Measurements from ENCODE around the gene OLFML2B.
A peak's percentile ranks its signal among the peaks of the same experiment; 100 is the strongest.
"Not testable (repeated sequence)": the region's sequence is repeated elsewhere in the genome, so short reads cannot be mapped to it uniquely, and the experiment has no call there.

Gene OLFML2B

GRCh38 chr1:162056043-162056442, 32.4 kb upstream of the OLFML2B start:
- no peaks in the 10 kb centered on the region for H4K20me1 ChIP-seq (ENCODE audit: insufficient read depth, low read length)
- no peak overlapping the region for H3K27ac ChIP-seq (ENCODE audit: low read length)
- no peak overlapping the region for H3K4me3 ChIP-seq (ENCODE audit: low read depth in 1 of 2, low read length in 2 of 2)
- H3K9ac ChIP-seq (ENCODE audit: low read depth, low read length): no peak overlapping the region
- ATAC-seq (ENCODE audit: insufficient read depth, low read depth) (peak; percentile 76), DNase-seq (peak; percentile 45)
- TF ChIP-seq CTCF (IDR thresholded peaks at IDR 0.05; ENCODE audit: borderline replicate concordance, extremely low read depth, low read length, poor library complexity, severe bottlenecking): peak; percentile 84
- no peak for TF ChIP-seq EZH2 (IDR thresholded peaks at IDR 0.05; ENCODE audit: borderline replicate concordance, low read depth, low read length, severe bottlenecking)
- H3K4me2 ChIP-seq (ENCODE audit: insufficient read depth, low read length): no peak overlapping the region
- H3K9me3 ChIP-seq (ENCODE audit: insufficient read depth, low read length, severe bottlenecking): no peaks in the 10 kb centered on the region
- peaks cover 3% of the 10 kb centered on the region for H3K27me3 ChIP-seq (ENCODE audit: insufficient read depth, low read length, poor library complexity)
- H3K36me3 ChIP-seq (ENCODE audit: insufficient read depth, low read length): no peaks in the 10 kb centered on the region
- no peaks in the 10 kb centered on the region for H3K79me2 ChIP-seq (ENCODE audit: insufficient read depth, low read length)
- H2AFZ ChIP-seq (ENCODE audit: low read depth, low read length): no peak overlapping the region
- no peaks in the 10 kb centered on the region for H3K4me1 ChIP-seq (ENCODE audit: insufficient read depth, low read length)

GRCh38 chr1:162055062-162055461, 31.4 kb upstream of the OLFML2B start:
- TF ChIP-seq EZH2 (IDR thresholded peaks at IDR 0.05; ENCODE audit: borderline replicate concordance, low read depth, low read length, severe bottlenecking): no peak
- TF ChIP-seq CTCF (IDR thresholded peaks at IDR 0.05; ENCODE audit: borderline replicate concordance, extremely low read depth, low read length, poor library complexity, severe bottlenecking): no peak
- Histone ChIP-seq H3K27me3 (ENCODE audit: insufficient read depth, low read length, poor library complexity) (peaks cover 3% of the 10 kb centered on the region), H3K27ac (ENCODE audit: low read length) (no peak overlapping the region), H2AFZ (ENCODE audit: low read depth, low read length) (no peak overlapping the region), H3K4me2 (ENCODE audit: insufficient read depth, low read length) (no peak overlapping the region), H3K36me3 (ENCODE audit: insufficient read depth, low read length) (no peaks in the 10 kb centered on the region), H3K9me3 (ENCODE audit: insufficient read depth, low read length, severe bottlenecking) (no peaks in the 10 kb centered on the region), H3K4me3 (ENCODE audit: low read depth in 1 of 2, low read length in 2 of 2) (no peak overlapping the region), H3K4me1 (ENCODE audit: insufficient read depth, low read length) (no peaks in the 10 kb centered on the region), H4K20me1 (ENCODE audit: insufficient read depth, low read length) (no peaks in the 10 kb centered on the region), H3K79me2 (ENCODE audit: insufficient read depth, low read length) (no peaks in the 10 kb centered on the region), H3K9ac (ENCODE audit: low read depth, low read length) (no peak overlapping the region)
- ATAC-seq (ENCODE audit: insufficient read depth, low read depth) (no peak), DNase-seq (no peak)

- not testable (repeated sequence) for H3K9ac ChIP-seq (ENCODE audit: low read depth, low read length); H3K27me3 ChIP-seq (ENCODE audit: insufficient read depth, low read length, poor library complexity); H2AFZ ChIP-seq (ENCODE audit: low read depth, low read length); H3K4me2 ChIP-seq (ENCODE audit: insufficient read depth, low read length); H3K36me3 ChIP-seq (ENCODE audit: insufficient read depth, low read length); H3K9me3 ChIP-seq (ENCODE audit: insufficient read depth, low read length, severe bottlenecking); H3K79me2 ChIP-seq (ENCODE audit: insufficient read depth, low read length); H4K20me1 ChIP-seq (ENCODE audit: insufficient read depth, low read length); H3K4me1 ChIP-seq (ENCODE audit: insufficient read depth, low read length); ATAC-seq (ENCODE audit: insufficient read depth, low read depth); H3K27ac ChIP-seq (ENCODE audit: low read length); H3K4me3 ChIP-seq (ENCODE audit: low read depth in 1 of 2, low read length in 2 of 2); DNase-seq
Observed at GRCh38 chr1:162053949-162054348, 30.3 kb upstream of the OLFML2B start.

- Histone ChIP-seq H3K27me3 (ENCODE audit: insufficient read depth, low read length, poor library complexity) (no peaks in the 10 kb centered on the region), H3K79me2 (ENCODE audit: insufficient read depth, low read length) (no peaks in the 10 kb centered on the region), H3K4me3 (ENCODE audit: low read depth in 1 of 2, low read length in 2 of 2) (no peak overlapping the region), H3K27ac (ENCODE audit: low read length) (no peak overlapping the region), H2AFZ (ENCODE audit: low read depth, low read length) (no peak overlapping the region), H3K9ac (ENCODE audit: low read depth, low read length) (no peak overlapping the region), H4K20me1 (ENCODE audit: insufficient read depth, low read length) (no peaks in the 10 kb centered on the region), H3K36me3 (ENCODE audit: insufficient read depth, low read length) (no peaks in the 10 kb centered on the region), H3K4me1 (ENCODE audit: insufficient read depth, low read length) (no peaks in the 10 kb centered on the region), H3K4me2 (ENCODE audit: insufficient read depth, low read length) (no peak overlapping the region), H3K9me3 (ENCODE audit: insufficient read depth, low read length, severe bottlenecking) (no peaks in the 10 kb centered on the region)
- TF ChIP-seq EZH2 (IDR thresholded peaks at IDR 0.05; ENCODE audit: borderline replicate concordance, low read depth, low read length, severe bottlenecking) (no peak), CTCF (IDR thresholded peaks at IDR 0.05; ENCODE audit: borderline replicate concordance, extremely low read depth, low read length, poor library complexity, severe bottlenecking) (no peak)
- ATAC-seq (ENCODE audit: insufficient read depth, low read depth) (no peak), DNase-seq (no peak)
Observed at GRCh38 chr1:162046921-162047320, 23.3 kb upstream of the OLFML2B start.
